ENCODE results near the gene CSK.

CSK gene

DNA sequence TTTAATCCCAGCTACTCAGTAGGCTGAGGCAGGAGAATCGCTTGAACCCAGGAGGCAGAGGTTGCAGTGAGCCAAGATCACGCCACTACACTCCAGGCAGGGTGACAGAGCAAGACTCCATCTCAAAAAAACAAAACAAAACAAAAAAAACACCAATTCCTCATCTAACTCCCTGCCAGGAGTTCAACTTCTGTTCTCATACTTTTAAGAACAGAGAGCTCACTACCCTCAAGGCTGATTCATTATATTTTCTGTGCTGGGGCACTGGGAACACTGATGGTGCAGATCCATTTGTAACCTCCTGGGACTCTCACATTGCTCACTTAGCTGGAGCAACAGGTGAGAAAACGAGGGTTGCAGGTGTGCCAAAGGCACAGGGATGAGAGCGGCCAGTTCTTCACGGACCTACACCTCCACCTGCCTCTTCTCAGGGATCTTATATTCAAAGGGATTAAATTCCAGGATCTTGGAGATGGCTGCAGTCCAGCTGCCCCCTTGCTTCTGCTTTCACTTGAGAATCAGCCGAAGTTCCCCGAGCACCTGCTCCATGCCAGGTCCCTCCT, 12.3 kb upstream of the CSK start:
- Histone ChIP-seq H3K79me2 (ENCODE audit: insufficient read depth, low read length) (no peaks in the 10 kb centered on the region), H3K4me3 (ENCODE audit: low read depth in 1 of 2, low read length in 2 of 2) (no peak overlapping the region), H3K9me3 (ENCODE audit: insufficient read depth, low read length, severe bottlenecking) (no peaks in the 10 kb centered on the region), H3K4me2 (ENCODE audit: insufficient read depth, low read length) (no peak overlapping the region), H3K27me3 (ENCODE audit: insufficient read depth, low read length, poor library complexity) (no peaks in the 10 kb centered on the region), H4K20me1 (ENCODE audit: insufficient read depth, low read length) (no peaks in the 10 kb centered on the region), H3K9ac (ENCODE audit: low read depth, low read length) (no peak overlapping the region), H3K27ac (ENCODE audit: low read length) (no peak overlapping the region), H3K4me1 (ENCODE audit: insufficient read depth, low read length) (peaks cover 14% of the 10 kb centered on the region), H2AFZ (ENCODE audit: low read depth, low read length) (no peak overlapping the region), H3K36me3 (ENCODE audit: insufficient read depth, low read length) (no peaks in the 10 kb centered on the region)
- no peak for ATAC-seq (ENCODE audit: insufficient read depth, low read depth)
- TF ChIP-seq, protein P1, sequence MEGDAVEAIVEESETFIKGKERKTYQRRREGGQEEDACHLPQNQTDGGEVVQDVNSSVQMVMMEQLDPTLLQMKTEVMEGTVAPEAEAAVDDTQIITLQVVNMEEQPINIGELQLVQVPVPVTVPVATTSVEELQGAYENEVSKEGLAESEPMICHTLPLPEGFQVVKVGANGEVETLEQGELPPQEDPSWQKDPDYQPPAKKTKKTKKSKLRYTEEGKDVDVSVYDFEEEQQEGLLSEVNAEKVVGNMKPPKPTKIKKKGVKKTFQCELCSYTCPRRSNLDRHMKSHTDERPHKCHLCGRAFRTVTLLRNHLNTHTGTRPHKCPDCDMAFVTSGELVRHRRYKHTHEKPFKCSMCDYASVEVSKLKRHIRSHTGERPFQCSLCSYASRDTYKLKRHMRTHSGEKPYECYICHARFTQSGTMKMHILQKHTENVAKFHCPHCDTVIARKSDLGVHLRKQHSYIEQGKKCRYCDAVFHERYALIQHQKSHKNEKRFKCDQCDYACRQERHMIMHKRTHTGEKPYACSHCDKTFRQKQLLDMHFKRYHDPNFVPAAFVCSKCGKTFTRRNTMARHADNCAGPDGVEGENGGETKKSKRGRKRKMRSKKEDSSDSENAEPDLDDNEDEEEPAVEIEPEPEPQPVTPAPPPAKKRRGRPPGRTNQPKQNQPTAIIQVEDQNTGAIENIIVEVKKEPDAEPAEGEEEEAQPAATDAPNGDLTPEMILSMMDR (IDR thresholded peaks at IDR 0.05; ENCODE audit: borderline replicate concordance, extremely low read depth, low read length, poor library complexity, severe bottlenecking), result no peak
- no peak for TF ChIP-seq EZH2 (IDR thresholded peaks at IDR 0.05; ENCODE audit: borderline replicate concordance, low read depth, low read length, severe bottlenecking)
- no peak for DNase-seq

DNA sequence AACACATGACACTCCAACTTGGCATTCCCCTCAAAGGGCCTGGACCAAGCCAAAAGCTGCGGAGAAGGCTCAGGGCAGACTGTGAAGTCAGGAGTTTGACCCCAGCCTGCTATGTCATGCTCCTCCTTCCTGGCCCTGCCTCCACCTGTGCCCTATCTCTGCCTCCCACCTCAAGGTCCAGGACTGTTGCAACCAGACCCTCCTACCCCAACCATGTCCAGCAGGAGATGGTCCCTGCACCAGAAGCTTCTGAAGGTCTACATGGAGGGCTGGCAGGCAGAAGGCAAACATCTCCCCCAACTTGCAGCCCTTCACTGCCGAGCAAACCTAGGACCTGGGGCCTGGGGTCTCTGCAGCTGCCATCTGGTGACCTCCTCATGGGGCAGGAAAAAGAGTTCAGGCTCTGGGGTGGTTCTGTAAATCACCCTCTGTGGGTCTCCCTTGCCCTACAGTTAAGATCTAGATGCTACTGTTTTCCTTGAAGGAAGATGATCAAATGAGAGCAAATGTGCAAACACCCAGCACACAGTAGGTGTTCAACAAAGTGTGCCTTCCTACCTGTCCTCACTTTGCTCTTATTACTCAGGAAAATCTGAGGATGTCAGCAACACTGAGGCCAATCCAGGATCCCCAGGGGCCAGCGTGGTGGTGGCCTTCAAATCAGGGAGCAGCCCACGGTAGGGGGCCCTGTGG, 11.5 kb upstream of the CSK start:
- H3K4me2 ChIP-seq (ENCODE audit: insufficient read depth, low read length), result no peak overlapping the region

DNA sequence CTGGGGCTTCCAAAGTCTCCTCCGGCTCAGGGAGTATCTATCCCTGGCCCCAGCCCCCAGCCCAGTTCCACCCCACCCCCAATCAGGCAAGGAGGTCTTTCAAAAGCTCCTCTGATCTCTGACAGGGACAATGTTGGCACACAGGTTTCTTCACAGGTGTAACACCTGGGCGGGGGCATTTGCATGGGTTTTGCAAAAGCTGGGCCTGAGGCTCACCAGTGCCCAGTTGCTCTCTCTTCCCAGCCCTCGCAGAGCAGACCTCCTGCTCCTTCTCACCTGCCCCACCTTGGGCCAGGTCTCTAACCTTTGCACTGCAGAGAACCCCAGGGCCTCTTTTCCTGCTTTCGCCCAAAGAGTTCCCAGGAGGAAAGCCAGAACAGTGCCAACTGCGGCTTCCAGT, 8.6 kb upstream of the CSK start:
- Histone ChIP-seq H3K27ac (ENCODE audit: low read length) (no peak overlapping the region), H3K4me3 (ENCODE audit: low read depth in 1 of 2, low read length in 2 of 2) (no peak overlapping the region), H3K9me3 (ENCODE audit: insufficient read depth, low read length, severe bottlenecking) (no peaks in the 10 kb centered on the region), H3K36me3 (ENCODE audit: insufficient read depth, low read length) (no peaks in the 10 kb centered on the region), H4K20me1 (ENCODE audit: insufficient read depth, low read length) (no peaks in the 10 kb centered on the region), H3K4me1 (ENCODE audit: insufficient read depth, low read length) (peaks cover 41% of the 10 kb centered on the region), H3K4me2 (ENCODE audit: insufficient read depth, low read length) (no peak overlapping the region), H2AFZ (ENCODE audit: low read depth, low read length) (no peak overlapping the region), H3K79me2 (ENCODE audit: insufficient read depth, low read length) (no peaks in the 10 kb centered on the region), H3K27me3 (ENCODE audit: insufficient read depth, low read length, poor library complexity) (no peaks in the 10 kb centered on the region), H3K9ac (ENCODE audit: low read depth, low read length) (no peak overlapping the region)
- DNase-seq, result no peak
- no peak for ATAC-seq (ENCODE audit: insufficient read depth, low read depth)
- TF ChIP-seq, protein P1 (IDR thresholded peaks at IDR 0.05; ENCODE audit: borderline replicate concordance, extremely low read depth, low read length, poor library complexity, severe bottlenecking), result no peak
- no peak for TF ChIP-seq EZH2 (IDR thresholded peaks at IDR 0.05; ENCODE audit: borderline replicate concordance, low read depth, low read length, severe bottlenecking)

More for the DNA sequence above, 11.5 kb upstream of the CSK start:
- Histone ChIP-seq H3K27me3 (ENCODE audit: insufficient read depth, low read length, poor library complexity) (no peaks in the 10 kb centered on the region), H3K27ac (ENCODE audit: low read length) (no peak overlapping the region), H4K20me1 (ENCODE audit: insufficient read depth, low read length) (no peaks in the 10 kb centered on the region), H3K79me2 (ENCODE audit: insufficient read depth, low read length) (no peaks in the 10 kb centered on the region), H3K4me3 (ENCODE audit: low read depth in 1 of 2, low read length in 2 of 2) (no peak overlapping the region), H3K36me3 (ENCODE audit: insufficient read depth, low read length) (no peaks in the 10 kb centered on the region), H3K9ac (ENCODE audit: low read depth, low read length) (no peak overlapping the region), H2AFZ (ENCODE audit: low read depth, low read length) (no peak overlapping the region), H3K9me3 (ENCODE audit: insufficient read depth, low read length, severe bottlenecking) (no peaks in the 10 kb centered on the region), H3K4me1 (ENCODE audit: insufficient read depth, low read length) (peaks cover 14% of the 10 kb centered on the region)
- ATAC-seq (ENCODE audit: insufficient read depth, low read depth) (no peak), DNase-seq (no peak)
- TF ChIP-seq, protein P1 (IDR thresholded peaks at IDR 0.05; ENCODE audit: borderline replicate concordance, extremely low read depth, low read length, poor library complexity, severe bottlenecking), result no peak
- no peak for TF ChIP-seq EZH2 (IDR thresholded peaks at IDR 0.05; ENCODE audit: borderline replicate concordance, low read depth, low read length, severe bottlenecking)

Measured in DND-41 (cell line).